ENCODE measurements around the gene C15orf61.

Gene C15orf61

DNA sequence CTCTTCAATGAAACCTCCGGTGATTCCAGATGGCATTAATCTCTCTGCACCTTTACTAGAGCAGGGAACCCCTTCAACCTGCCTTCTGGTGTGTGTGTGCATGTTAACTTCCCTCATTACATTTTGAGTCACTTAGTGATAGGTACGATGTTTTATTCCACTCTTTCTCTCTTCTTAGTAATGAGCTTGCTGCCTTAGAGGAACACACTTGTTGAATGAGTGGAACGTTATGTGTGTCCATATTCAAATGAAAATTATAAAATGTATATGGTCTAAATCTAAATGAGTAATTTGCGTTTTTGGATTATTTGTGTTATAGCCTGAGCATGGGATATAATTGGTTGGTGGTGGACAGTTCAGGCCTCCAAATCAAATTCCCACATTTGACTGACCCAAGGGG, 33.6 kb downstream of the C15orf61 start:
- DNase-seq, result no peak

DNA sequence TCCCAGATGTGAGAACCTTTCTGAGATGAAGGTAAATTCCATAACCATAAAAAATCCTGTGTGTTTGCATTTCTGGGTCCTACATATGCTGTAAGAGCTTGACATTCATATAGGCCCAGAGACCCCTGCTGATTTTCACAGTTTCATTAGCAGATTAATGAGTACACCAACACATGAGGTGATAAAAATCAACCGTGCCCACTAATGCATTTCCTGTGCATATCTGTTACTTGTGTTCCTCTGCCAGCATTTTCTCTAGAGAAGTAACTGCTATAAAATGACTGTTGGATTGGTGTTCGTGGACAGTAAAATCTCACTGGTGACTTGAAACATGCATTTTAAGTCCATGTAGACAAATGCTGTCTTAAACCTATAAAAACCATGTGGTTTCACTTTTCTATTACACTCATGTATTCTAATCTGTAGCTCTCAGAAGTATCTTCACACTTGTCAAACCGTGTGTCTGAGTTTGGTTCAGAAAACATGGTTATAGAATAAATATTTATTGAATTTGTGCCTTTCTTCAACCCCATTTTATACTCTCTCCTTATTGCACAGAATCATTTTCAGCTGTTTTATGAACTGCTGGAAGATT, 36.1 kb downstream of the C15orf61 start:
- DNase-seq, result no peak

DNA sequence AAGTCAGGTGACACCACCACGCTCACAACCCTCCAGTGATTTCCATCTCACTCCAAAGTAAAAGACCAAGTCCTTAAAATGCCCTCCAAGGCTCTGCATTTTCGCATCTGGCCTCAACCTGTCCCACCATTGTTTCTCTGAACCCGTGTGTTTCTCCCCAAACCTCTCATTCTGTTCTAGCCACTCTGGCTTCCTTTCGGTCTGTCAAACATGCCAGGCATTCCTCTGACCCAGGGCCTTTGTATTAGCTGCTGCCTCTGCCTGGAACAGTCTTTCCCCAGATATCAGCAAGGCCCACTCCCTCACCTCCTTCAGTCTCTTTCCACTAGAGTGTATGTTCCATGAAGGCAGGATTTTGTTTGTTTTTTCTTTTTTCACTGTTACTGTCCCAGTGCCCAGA, 37.6 kb downstream of the C15orf61 start:
- DNase-seq, result no peak

DNA sequence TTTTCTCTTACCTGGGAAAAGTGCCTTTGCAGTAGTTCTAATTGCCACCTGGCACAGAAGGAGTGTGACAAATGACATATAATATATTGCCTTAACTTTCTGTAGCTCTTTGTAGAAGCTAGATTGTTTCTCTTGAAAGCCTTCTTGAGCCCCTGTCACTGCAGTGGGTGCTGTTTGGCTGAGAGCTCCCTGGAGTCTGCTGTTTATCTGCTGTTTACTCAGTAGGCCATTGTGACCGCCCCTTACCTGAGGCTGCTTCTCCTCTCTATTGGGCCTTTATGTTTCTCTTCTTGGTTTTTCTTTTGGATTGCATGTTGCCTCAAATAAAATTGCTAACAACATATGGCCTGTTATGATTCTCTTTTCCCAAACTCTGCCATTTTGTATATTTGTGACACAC, 38.2 kb downstream of the C15orf61 start:
- DNase-seq, result no peak

DNA sequence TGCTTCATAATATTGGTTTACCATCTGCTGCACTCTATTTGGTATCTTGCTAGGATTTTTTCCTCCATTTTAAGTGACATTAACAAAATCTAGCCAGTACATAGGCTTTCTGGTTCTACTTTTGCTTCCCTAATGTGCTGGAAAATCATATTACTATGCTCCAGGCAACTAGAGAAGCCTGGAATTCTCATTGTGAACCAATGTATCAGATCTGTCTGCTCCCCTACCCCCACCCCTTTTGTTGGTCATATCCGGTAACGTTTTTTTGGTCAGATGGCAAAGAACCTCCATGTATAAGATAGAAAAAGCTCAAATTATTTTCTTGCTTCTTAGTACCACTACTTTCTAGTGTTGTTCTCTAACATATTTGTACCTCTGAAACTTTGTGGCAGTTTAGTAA, 38.6 kb downstream of the C15orf61 start:
- DNase-seq, result no peak

DNA sequence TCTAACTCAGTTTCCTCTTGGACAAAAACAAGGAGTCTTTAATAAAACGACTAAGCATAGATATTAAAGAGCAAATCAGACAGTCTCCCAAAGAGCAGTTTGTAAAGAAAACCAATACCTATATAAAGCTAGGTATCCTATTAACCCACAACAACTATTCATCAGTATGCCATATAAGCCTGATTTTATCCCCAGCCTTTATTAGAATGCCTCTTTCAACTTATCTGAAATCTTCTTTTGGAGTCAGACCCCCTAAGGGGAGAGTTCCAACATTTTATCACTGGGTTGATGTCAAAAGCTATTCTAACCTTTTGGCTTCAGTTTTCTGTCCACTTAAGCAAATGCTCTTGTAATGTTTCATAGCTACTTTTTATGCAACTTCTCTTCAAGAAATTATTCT, 39.4 kb downstream of the C15orf61 start:
- no peak for DNase-seq

DNA sequence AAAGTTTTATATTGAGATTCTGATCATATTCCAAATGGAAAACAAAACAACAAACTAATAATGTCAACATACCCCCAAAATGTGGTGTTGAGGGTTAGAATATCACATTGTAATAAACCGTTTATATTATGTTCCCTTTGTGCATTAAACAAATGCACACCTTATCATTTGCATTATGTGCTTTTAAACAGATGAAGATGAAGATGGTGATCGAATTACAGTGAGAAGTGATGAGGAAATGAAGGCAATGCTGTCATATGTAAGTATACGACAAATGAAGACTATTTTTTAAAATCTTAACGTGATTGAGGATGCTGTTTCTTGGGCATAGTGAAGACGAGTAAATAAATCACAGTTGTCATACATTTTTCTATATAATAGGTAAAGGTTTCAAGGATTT, 42.2 kb downstream of the C15orf61 start:
- no peak for DNase-seq

DNA sequence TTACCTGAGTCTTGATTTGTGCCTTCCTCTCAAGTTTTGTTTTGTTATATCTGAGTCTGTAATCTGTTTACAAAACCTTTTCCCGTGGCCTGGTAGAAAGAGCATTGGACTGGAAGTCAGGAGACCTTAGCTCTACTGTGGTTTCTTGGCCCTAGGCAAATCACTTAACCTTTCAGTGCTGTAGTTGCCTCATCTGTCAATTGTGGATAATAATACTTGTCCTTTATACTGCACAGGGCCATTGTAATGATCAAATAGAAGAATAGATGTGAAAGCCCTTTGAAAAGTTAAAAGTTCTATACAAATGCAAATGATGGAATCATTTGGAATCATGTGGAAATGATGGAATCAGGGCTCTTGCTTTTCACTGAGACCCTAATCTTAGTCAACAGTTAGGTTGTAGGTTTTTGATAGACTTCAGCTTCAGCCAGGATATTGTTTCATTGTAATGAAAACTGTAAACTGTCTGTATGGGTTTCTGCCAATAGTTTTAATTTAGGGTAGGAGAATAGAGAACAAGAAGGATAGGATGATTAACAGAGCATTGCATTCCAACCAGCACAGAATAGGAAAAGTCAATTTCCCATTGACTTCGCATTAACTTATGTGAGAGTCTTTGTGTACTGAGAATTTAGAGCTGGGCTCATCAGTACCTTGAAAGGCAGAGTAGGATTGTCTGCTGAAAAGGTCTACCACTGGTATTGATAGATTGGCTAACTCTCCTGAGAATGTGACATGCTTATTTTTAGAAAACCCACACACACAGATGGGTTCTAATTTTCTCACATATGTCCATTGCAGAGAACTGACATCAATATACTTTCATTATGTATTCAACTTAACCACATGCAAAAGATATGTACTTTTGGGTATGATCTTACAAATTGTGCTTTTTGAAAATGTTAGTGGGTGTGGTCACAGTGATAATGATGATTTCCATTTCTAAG, 43.4 kb downstream of the C15orf61 start:
- DNase-seq, result no peak

DNA sequence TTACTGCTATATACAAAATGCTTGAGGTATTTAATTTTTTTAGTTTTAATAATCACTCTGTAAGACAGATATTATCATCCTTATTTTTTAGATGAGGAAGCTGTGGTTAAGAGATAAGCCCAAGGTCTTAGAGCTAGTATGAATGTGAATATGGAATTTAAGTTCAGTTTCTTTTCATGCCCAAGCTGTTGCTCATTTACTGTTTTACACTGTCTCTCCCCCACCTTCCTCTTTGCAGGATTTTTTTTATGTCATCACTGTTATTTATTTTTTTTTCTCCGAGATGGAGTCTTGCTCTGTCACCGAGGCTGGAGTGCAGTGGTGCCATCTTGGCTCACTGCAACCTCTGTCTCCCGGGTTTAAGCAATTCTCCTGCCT, 44.0 kb downstream of the C15orf61 start:
- DNase-seq, result no peak

DNA sequence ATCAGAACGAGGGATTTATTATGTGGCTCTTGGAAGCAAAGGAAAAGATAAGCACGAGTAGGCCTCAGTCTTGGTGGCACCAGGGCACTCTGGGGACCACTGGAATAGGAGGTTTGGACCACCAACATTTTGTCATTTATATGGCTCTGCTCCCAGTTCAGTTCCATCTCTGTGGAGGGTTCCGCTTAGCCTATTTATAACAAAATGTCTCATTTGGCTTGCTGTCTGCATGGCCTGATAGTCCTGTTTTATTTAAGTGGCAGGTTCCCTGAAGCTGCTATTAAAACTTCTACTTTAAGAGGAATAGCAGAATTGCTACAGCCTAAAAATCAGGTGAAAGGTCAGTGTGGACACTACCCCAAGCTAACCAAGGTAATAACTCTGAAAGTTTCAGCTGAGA, 48.7 kb downstream of the C15orf61 start:
- DNase-seq, result no peak

DNA sequence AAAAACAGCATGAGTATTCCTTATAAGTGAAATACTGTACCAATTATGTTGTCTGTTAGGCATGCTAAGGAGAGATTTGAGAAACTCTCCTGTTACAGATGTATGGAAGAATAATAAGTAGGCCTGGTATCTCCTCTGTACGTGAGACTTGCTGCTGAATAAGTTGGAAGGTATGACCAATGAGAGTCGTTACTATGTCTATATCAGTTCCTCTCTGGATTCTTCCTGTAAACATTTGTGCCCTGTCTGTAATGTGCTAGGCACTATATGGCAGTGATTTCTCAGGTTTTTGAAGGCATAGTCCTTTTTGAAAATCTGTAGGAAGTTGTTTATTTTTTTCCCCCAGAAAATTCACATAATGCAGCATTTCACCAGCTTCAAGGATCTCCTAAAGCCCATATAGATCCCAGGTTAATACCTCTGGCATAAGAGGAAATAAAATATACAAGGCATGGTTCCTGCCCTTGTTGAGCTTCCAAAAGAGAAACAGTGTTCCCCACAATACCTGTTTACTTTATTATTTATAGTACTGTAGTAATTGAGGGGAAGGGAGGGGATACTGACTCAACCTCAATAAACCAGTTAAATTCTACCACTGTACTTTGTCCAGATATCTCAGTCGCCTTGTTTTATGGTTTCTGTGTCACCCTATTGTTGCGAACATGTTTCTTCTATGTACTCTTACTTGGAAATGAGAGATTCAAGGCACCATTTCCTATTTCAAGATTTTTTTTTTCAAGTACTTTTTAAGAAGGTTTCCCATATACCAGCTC, 50.1 kb downstream of the C15orf61 start:
- no peak for DNase-seq

DNA sequence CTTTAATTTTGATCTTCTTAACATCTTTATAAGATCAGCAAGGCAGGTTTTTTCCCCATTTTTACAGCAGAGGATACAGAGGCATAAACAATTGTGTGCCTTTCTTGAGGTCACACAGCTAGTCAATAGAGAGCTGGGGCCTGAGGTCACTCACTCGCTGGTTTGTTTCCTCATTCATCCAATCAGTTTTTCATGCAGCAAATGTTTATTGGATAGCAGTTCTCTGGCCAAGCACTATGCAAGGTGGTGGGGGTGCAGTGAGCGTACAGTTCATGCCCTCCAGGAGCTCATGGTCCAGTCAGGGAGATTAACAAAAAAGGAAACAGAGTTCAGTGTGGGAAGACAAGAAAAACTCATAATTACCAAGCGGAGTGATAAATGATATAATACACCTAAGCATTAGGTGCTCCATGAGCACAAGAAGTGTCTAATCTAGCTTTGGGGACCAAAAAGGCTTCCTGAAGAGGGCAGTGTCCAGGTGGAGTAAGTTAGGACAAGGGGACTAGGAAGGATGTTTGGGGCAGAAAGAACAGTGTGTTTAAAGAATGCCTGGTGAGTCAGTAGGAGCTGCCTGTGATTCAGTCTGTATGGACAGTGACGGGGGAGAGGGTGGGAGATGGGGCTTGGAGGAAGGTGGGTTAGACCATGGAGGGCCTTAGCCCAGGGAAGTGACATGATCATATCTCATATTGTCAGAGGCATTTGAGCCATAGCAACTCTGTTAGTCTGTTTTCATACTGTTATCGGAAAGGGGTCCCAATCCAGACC, 50.9 kb downstream of the C15orf61 start:
- no peak for DNase-seq

DNA sequence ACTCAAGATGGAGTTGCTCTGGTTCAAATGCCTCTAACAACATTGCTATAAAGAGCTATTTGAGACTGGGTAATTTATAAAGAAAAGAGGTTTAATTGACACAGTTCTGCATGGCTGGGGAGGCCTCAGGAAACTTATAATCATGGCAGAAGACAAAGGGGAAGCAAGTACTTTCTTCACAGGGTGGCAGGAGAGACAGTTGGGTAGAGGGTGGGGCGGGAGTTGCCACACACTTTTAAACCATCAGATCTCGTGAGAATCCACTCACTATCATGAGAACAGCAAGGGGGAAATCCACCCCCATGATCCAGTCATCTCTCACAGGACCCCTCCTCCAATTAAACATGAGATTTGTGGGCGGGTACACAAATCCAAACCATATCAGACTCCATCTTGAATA, 52.3 kb downstream of the C15orf61 start:
- no peak for DNase-seq

DNA sequence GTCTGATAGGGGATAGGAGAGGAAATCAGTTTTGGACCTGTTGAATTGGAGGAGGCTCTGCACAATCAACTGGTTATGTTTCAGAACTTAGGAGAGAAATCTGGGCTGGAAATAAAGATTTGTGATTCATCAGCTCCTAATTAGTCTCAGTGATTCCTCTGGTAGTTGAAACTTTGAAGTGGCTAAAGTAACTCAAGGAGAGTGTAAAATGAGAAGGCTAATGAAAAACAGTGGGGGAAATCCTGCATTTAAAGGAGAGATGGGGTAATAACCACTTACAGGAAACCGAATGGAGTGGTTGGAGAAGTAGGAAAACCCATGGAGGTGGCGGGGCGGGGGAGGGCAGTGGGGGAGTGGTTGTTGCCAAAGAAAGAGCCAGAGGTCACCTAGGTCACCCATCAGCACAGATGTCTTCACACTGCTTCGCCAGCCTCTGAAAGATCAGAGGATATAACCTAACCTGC, 54.1 kb downstream of the C15orf61 start:
- DNase-seq, result no peak

DNA sequence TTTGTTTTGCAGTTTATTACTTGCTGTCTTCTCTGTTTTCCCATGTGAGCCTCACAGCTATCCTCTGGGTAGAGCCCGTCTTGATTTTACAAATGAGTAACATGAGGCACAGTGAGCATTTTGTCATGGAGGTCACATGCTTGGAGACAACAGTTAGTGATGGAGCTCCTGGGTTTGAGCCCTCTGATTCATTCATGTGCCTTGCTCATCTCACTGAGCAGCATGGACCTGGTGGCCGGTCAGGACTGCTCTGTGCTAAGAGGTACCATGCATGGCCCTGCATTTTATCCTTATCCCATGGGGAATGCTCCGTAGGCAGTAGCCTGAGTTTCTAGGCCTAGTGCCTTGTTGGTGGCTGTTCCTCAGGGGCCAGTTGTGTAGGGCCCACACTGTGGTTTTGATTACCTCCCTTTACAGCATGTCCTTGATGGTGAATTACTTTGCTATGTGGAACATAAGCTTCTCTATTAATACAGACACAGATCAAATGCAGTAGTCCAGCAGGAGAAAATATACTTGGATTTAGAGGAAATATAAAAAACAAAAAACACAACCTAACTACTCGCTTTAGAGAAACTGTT, 57.2 kb downstream of the C15orf61 start:
- no peak for DNase-seq

DNA sequence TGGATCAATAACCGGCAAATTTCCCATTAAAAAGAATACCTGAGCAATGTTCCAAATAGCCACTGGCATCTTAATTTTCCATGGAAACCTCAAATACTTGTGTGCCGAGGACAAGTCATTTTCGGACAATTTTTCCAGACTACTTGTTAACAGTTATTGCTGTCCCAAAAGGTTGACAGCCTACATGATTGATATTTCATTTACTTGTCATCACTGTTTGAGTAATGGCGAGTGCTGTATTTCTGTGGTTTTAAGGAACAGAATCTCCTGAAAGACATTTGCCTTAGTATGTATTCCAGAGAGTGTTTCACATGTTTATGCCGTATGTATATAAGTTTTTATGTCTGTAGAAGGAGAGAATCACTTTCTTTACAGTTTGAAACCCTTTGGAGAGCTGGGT, 58.2 kb downstream of the C15orf61 start:
- no peak for DNase-seq
